Activated CD8-positive, alpha-beta memory T cell treated with anti-CD3 and anti-CD28 coated beads, Interleukin-2, amount 10 ng/mL, durations not matched to agents 7 days and 5 days (primary cell): Measurements from ENCODE around the gene WDR88. TPM values are rescaled to one million over a fixed set of nuclear protein-coding genes. Genes with fewer than 3 reads are reported as not detected.

Experiments used
- ATAC-seq: fragments of 150-1000 bp; cut with Tn5 transposase; one replicate; pipeline ENCODE4 v1.10.0; 2021; ENCODE audit warnings: moderate library complexity
- CTCF ChIA-PET: fragments of 350-600 bp; sonication (Branson Sonifier 250); formaldehyde crosslinking; loops from one replicate; lab custom pipeline; 2021; ENCODE audit warnings: antibody characterized with exemption; lab: Charles Lee
- DNase-seq: peaks from one replicate; pipeline ENCODE4 v3.0.0-alpha.2; 2020
- H3K27ac Mint-ChIP-seq: one replicate; pipeline ENCODE4 v1.8.0; 2021; ENCODE audit warnings: mild to moderate bottlenecking, mixed read lengths
- H3K27me3 Mint-ChIP-seq: one replicate; pipeline ENCODE4 v1.8.0; 2021; ENCODE audit warnings: mixed read lengths
- H3K36me3 Mint-ChIP-seq: one replicate; pipeline ENCODE4 v1.8.0; 2021; ENCODE audit warnings: mild to moderate bottlenecking, mixed read lengths
- H3K4me1 Mint-ChIP-seq: one replicate; pipeline ENCODE4 v1.8.0; 2021; ENCODE audit warnings: mixed read lengths
- H3K4me3 Mint-ChIP-seq: one replicate; pipeline ENCODE4 v1.8.0; 2021; ENCODE audit warnings: mild to moderate bottlenecking, moderate library complexity, mixed read lengths
- H3K9me3 Mint-ChIP-seq: one replicate; pipeline ENCODE4 v1.8.0; 2022; ENCODE audit warnings: low read depth, mixed read lengths
- total RNA-seq, 2 experiments: library from RNA; stranded (reverse); gene quantifications; one replicate each; pipeline ENCODE4 v1.2.3, GENCODE V29; 2021

Gene WDR88
- total RNA-seq, 2 experiments from 2014 or later, result not detected

GRCh38 chr19:33196446-33197193 lies 64.7 kb downstream of the WDR88 start:
- no peak for ATAC-seq
- Mint-ChIP-seq H3K27me3 (peaks cover 36% of the 10 kb centered on the region), H3K9me3 (no peaks in the 10 kb centered on the region), H3K4me3 (no peak overlapping the region), H3K36me3 (no peaks in the 10 kb centered on the region), H3K27ac (no peak overlapping the region), H3K4me1 (peaks cover 2% of the 10 kb centered on the region)
- DNase-seq, result no peak
- CTCF ChIA-PET, result interaction anchor here (2.3 to 2.9 kb wide), 2 partner anchors 12 to 13 kb away, joined by 6 to 13 read pairs; no protein-coding TSS in a partner anchor

GRCh38 chr19:33197591-33198000 lies 65.7 kb downstream of the WDR88 start:
- H3K27me3 Mint-ChIP-seq, result peaks cover 26% of the 10 kb centered on the region
- H3K27ac Mint-ChIP-seq, result no peak overlapping the region
- no peak for DNase-seq
- no peaks in the 10 kb centered on the region for H3K9me3 Mint-ChIP-seq
- H3K4me1 Mint-ChIP-seq, result peaks cover 2% of the 10 kb centered on the region
- ATAC-seq, result no peak
- CTCF ChIA-PET, result interaction anchor here (2.9 kb wide), 1 partner anchor 13 kb away, joined by 13 read pairs; no protein-coding TSS in a partner anchor
- no peaks in the 10 kb centered on the region for H3K36me3 Mint-ChIP-seq
- H3K4me3 Mint-ChIP-seq, result no peak overlapping the region

GRCh38 chr19:33198169-33198568 lies 66.3 kb downstream of the WDR88 start:
- CTCF ChIA-PET, result interaction anchor here (0.5 to 2.9 kb wide), 2 partner anchors 14 to 330 kb away, joined by 3 to 13 read pairs; no protein-coding TSS in a partner anchor
- no peak for DNase-seq
- Mint-ChIP-seq H3K36me3 (no peaks in the 10 kb centered on the region), H3K27ac (no peak overlapping the region), H3K4me3 (no peak overlapping the region), H3K9me3 (no peaks in the 10 kb centered on the region), H3K4me1 (peaks cover 2% of the 10 kb centered on the region), H3K27me3 (peaks cover 20% of the 10 kb centered on the region)
- no peak for ATAC-seq

GRCh38 chr19:33199441-33200265 lies 67.7 kb downstream of the WDR88 start:
- H3K36me3 Mint-ChIP-seq, result no peaks in the 10 kb centered on the region
- H3K27me3 Mint-ChIP-seq, result peaks cover 13% of the 10 kb centered on the region
- DNase-seq (no peak), ATAC-seq (no peak)
- H3K27ac Mint-ChIP-seq, result no peak overlapping the region
- CTCF ChIA-PET, result interaction anchor here (1.7 to 2.9 kb wide), 2 partner anchors 15 to 16 kb away, joined by 5 to 13 read pairs; no protein-coding TSS in a partner anchor
- H3K4me1 Mint-ChIP-seq, result peaks cover 2% of the 10 kb centered on the region
- H3K9me3 Mint-ChIP-seq, result no peaks in the 10 kb centered on the region
- H3K4me3 Mint-ChIP-seq, result no peak overlapping the region

- ATAC-seq (no peak), DNase-seq (no peak)
- H3K9me3 Mint-ChIP-seq, result no peaks in the 10 kb centered on the region
- CTCF ChIA-PET, result interaction anchor here (1.7 kb wide), 1 partner anchor 17 kb away, joined by 5 read pairs; no protein-coding TSS in a partner anchor
- no peak overlapping the region for H3K27ac Mint-ChIP-seq
- H3K4me3 Mint-ChIP-seq, result no peak overlapping the region
- no peaks in the 10 kb centered on the region for H3K36me3 Mint-ChIP-seq
- no peaks in the 10 kb centered on the region for H3K27me3 Mint-ChIP-seq
- peaks cover 2% of the 10 kb centered on the region for H3K4me1 Mint-ChIP-seq
Observed at GRCh38 chr19:33201473-33201872, 69.6 kb downstream of the WDR88 start.

- no peak for ATAC-seq
- no peaks in the 10 kb centered on the region for H3K9me3 Mint-ChIP-seq
- no peaks in the 10 kb centered on the region for H3K36me3 Mint-ChIP-seq
- no peak for DNase-seq
- H3K4me3 Mint-ChIP-seq, result no peak overlapping the region
- H3K27ac Mint-ChIP-seq, result no peak overlapping the region
- CTCF ChIA-PET, result no interaction called here
- no peaks in the 10 kb centered on the region for H3K27me3 Mint-ChIP-seq
- H3K4me1 Mint-ChIP-seq, result peaks cover 2% of the 10 kb centered on the region
Observed at GRCh38 chr19:33201886-33202545, 70.1 kb downstream of the WDR88 start.

GRCh38 chr19:33202546-33203507 lies 70.9 kb downstream of the WDR88 start:
- no peak overlapping the region for H3K4me3 Mint-ChIP-seq
- DNase-seq, result no peak
- H3K4me1 Mint-ChIP-seq, result no peaks in the 10 kb centered on the region
- no peaks in the 10 kb centered on the region for H3K36me3 Mint-ChIP-seq
- no peaks in the 10 kb centered on the region for H3K9me3 Mint-ChIP-seq
- no peaks in the 10 kb centered on the region for H3K27me3 Mint-ChIP-seq
- ATAC-seq, result no peak
- H3K27ac Mint-ChIP-seq, result no peak overlapping the region
- CTCF ChIA-PET, result no interaction called here

GRCh38 chr19:33203529-33203928 lies 71.6 kb downstream of the WDR88 start:
- no peak overlapping the region for H3K27ac Mint-ChIP-seq
- H3K4me1 Mint-ChIP-seq, result no peaks in the 10 kb centered on the region
- DNase-seq (no peak), ATAC-seq (no peak)
- no peaks in the 10 kb centered on the region for H3K36me3 Mint-ChIP-seq
- H3K4me3 Mint-ChIP-seq, result no peak overlapping the region
- no peaks in the 10 kb centered on the region for H3K27me3 Mint-ChIP-seq
- CTCF ChIA-PET, result interaction anchor here (0.6 to 1.0 kb wide), 2 partner anchors 19 to 80 kb away, joined by 3 read pairs; no protein-coding TSS in a partner anchor
- no peaks in the 10 kb centered on the region for H3K9me3 Mint-ChIP-seq

- CTCF ChIA-PET, result interaction anchor here (0.6 to 1.0 kb wide), 2 partner anchors 20 to 81 kb away, joined by 3 read pairs; no protein-coding TSS in a partner anchor
- DNase-seq, result no peak
- Mint-ChIP-seq H3K27ac (no peak overlapping the region), H3K4me1 (no peaks in the 10 kb centered on the region), H3K36me3 (no peaks in the 10 kb centered on the region), H3K9me3 (no peaks in the 10 kb centered on the region), H3K4me3 (no peak overlapping the region), H3K27me3 (no peaks in the 10 kb centered on the region)
- no peak for ATAC-seq
Observed at GRCh38 chr19:33204136-33204973, 72.4 kb downstream of the WDR88 start.

GRCh38 chr19:33205110-33205509 lies 73.2 kb downstream of the WDR88 start:
- CTCF ChIA-PET, result no interaction called here
- no peak overlapping the region for H3K27ac Mint-ChIP-seq
- ATAC-seq (no peak), DNase-seq (no peak)
- H3K27me3 Mint-ChIP-seq, result no peaks in the 10 kb centered on the region
- H3K4me1 Mint-ChIP-seq, result no peaks in the 10 kb centered on the region
- no peaks in the 10 kb centered on the region for H3K9me3 Mint-ChIP-seq
- no peak overlapping the region for H3K4me3 Mint-ChIP-seq
- H3K36me3 Mint-ChIP-seq, result no peaks in the 10 kb centered on the region

GRCh38 chr19:33205531-33206260 lies 73.8 kb downstream of the WDR88 start:
- H3K9me3 Mint-ChIP-seq, result no peaks in the 10 kb centered on the region
- H3K27me3 Mint-ChIP-seq, result no peaks in the 10 kb centered on the region
- ATAC-seq (no peak), DNase-seq (no peak)
- no peaks in the 10 kb centered on the region for H3K4me1 Mint-ChIP-seq
- no peak overlapping the region for H3K4me3 Mint-ChIP-seq
- no peaks in the 10 kb centered on the region for H3K36me3 Mint-ChIP-seq
- H3K27ac Mint-ChIP-seq, result no peak overlapping the region
- CTCF ChIA-PET, result no interaction called here
